CD4-positive, alpha-beta T cell treated with Interleukin-6 at 100 ng/mL for 8 hours (primary cell): Measurements from ENCODE around the gene CNTNAP3.
"Not testable (repeated sequence)": the region's sequence is repeated elsewhere in the genome, so short reads cannot be mapped to it uniquely, and the experiment has no call there.

Source experiments
- DNase-seq: peaks from one replicate; pipeline ENCODE4 v3.0.0-alpha.2; 2020; ENCODE audit warnings: mixed read lengths, low spot score

CNTNAP3 gene

DNA sequence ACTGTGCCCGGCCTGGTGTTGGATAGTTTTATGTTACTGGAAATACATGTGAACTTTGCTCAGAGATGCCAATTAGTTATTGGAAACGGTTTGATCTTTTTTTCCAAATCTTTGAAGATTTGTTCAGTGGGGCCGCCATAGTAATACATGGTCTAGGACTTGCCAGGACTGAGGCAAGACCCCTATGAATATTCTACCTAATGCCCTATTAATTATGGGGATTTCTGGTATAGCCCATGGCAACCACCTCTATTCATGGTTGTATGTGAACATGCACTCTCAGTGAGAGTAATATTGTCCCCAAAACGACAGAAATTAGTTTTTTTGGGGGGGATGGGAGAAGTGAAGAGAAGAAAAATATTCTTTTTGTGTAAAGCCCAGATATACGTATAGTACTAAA lies 220.3 kb downstream of the CNTNAP3 start:
- not testable (repeated sequence) for DNase-seq

DNA sequence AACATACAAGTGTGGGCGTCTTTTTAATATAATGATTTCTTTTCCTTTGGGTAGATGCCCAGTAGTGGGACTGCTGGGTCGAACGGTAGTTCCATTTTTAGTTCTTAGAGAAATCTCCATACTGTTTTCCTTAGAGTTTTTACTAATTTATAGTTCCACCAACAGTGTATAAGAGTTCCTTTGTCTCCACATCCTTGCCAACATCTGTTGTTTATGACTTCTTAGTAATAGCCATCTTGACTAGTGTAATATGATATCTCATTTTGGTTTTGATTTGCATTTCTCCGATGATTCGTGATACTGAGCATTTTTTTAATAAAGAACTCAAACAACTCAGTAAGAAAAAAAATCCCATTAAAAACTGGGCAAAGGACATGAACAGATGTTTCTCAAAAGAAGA lies 225.0 kb downstream of the CNTNAP3 start:
- not testable (repeated sequence) for DNase-seq

DNA sequence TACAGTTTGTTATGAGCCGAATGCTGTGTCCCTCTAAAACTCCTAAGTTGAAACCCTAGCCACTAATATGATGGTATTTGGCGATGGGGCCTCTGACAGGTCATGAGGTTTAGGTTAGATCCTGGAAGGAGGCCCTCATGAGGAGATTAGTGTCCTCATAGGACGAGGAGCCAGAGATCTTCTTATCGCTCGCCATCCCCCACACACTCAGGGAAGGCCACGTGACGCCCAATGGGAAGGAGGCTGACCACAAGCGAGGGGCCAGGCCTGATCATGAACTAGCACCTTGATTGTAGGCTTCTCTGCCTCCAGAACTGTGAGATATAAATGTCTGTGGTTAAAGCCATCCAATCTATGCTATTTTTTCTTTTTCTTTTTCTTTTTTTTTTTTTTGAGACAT lies 233.5 kb downstream of the CNTNAP3 start:
- not testable (repeated sequence) for DNase-seq

DNA sequence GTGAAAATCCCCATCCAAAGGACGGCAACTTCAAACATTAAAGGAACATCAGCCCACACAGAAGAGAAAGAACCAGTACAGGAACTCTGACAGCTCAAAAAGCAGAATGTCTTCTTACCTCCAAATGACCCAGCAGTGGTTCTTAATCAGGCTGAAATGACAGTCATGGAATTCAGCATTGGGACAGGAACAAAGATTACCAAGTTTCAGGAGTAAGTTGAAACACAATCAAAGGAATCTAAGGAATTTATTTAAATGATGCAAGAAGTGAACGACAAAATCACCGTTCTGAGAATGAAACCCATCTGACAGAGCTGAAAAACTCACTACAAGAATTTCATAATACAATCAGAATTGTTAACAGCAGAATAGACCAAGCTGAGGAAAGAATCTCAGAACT lies 241.1 kb downstream of the CNTNAP3 start:
- DNase-seq = not testable (repeated sequence)

DNA sequence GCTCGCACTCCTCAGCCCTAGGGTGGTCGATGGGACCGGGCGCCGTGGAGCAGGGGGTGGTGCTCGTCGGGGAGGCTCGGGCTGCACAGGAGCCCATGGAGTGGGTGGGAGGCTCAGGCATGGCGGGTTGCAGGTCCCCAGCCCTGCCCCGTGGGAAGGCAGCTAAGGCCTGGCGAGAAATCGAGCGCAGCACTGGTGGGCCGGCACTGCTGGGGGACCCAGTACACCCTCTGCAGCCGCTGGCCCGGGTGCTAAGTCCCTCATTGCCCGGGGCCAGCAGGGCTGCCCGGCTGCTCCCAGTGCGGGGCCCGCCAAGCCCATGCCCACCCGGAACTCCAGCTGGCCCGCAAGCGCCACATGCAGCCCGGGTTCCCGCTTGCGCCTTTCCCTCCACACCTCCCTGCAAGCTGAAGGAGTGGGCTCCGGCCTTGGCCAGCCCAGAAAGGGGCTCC lies 245.6 kb downstream of the CNTNAP3 start:
- not testable (repeated sequence) for DNase-seq

DNA sequence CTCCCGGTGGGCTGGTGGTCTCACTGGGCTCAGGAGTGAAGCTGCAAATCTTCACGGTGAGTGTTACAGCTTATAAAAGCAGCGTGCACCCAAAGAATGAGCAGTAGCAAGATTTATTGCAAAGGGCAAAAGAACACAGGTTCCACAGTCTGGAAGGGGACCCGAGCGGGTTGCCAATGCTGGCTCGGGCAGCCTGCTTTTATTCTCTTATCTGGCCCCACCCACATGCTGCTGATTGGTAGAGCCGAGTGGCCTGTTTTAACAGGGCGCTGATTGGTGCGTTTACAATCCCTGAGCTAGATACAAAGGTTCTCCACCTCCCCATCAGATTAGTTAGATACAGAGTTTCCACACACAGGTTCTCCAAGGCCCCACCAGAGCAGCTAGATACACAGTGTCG lies 246.2 kb downstream of the CNTNAP3 start:
- DNase-seq = not testable (repeated sequence)

DNA sequence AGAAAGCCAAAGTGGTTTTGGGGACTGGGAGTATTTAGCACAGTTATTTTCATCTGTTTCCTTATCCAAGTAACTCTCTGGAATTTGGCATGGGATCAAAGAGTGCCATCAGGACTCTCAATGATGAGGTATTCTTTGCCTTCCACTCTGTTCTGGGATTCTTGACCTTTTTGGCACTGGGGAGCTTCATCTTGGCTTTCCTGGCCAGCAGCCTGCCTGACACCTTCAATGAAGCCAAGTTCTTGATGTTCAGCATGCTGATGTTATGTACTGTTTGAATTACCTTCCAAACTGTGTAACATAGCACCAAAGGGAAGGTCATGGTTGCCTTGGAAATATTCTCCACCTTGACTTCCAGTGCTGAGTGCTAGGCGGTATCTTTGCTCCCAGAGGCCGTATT lies 248.8 kb downstream of the CNTNAP3 start:
- not testable (repeated sequence) for DNase-seq

DNA sequence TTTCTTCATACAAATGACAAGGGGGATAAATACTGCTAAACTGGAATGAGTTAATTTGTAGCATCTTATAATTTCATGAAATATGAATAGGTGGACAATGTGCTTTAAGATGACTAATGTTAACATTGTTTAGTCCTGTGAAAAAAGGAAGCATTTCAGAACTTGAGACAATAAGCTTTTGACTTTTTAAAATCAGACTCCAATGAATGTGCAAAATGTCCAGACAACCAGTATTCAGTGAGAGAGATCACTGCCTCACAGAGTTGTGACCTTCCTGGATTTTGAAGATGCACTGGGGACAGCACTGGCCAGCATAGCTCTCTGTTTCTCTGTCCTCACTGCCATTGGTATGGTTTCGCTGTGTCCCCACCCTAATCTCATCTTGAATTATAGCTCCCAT lies 249.7 kb downstream of the CNTNAP3 start:
- not testable (repeated sequence) for DNase-seq

DNA sequence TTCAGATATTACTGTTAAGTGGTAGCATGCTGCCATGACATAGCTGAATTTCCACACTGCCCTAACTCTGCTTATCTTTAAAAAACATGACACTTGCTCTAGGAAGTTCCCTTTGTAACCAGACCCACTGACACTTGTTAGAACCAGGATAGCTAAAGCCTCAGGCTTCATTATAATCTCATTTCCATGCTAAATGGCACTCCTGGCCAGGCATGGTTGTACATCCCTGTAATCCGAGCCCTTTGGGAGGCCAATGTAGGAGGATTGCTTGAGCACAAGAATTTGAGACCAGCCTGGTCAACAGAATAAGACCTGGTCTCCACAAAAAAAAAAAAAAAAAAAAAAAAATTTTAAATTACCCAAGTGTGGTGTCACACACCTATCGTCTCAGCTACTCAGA lies 254.1 kb downstream of the CNTNAP3 start:
- DNase-seq = not testable (repeated sequence)

DNA sequence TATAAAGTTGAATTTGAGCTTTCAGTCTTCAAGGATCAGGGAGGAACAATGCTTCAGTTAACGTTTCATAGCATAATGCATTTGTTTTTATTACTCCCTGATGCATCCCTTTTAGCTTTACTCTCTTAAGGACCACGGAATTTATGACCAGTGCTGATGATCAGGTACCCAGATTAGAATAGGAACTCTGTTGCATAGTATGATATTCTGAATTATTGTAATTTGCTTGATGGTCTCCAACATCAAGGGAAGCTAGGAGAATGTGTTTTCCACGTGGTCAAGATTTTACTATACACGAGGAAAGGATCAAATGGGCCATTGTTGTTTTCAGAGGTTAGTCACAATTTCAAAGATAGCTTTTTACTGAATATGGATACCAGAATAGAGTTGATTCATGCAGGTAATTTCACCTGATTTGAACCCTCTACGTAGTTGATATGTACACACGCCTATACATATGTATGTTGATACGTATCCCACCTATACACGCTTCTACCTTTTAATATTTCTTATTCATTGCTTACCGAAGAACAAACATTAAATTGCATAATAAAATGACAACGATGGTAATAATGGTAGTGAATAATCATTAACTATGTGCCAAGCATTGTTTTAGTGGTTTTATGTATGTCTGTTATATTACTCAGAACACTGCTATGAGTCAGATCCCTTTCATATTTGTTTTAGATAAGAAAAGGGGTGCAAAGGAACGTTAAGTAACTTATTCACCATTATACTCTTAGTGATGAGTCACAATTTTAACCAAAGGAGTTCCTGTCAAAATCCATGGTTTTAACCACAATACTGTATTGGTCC lies 257.6 kb downstream of the CNTNAP3 start:
- not testable (repeated sequence) for DNase-seq

DNA sequence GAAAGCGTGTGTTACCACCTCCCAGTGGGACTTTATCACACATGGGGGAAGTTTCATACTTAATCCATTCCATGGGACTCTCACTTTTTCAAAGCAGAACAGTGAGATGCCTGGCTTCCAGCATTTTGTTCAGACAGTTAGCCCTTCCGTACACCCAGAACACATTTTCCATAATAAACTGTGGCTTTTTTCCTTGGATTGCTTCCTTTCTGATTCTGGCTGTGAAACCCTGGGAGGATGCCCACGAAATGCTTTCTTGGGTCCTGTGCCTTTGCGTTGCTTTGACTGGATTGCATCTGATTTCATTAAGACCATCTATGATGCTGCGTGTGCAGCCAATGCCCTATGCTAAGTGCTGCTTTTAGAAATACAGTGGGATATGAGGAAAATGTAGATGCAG lies 259.1 kb downstream of the CNTNAP3 start:
- not testable (repeated sequence) for DNase-seq

DNA sequence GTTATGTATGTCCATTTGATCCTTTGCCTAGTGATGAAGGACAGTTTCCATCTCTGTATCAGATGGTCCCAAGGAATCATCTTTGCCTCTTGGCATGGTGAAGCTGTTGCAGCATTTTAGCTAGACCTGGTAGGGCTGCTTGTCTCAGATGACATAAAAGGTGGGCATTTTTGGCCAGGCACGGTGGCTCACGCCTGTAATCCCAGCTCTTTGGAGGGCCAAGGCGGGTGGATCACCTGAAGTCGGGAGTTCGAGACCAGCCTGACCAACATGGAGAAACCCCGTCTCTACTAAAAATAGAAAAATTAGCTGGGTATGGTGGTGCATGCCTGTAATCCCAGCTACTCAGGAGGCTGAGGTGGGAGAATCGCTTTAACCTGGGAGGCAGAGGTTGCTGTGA lies 259.8 kb downstream of the CNTNAP3 start:
- DNase-seq = not testable (repeated sequence)

DNA sequence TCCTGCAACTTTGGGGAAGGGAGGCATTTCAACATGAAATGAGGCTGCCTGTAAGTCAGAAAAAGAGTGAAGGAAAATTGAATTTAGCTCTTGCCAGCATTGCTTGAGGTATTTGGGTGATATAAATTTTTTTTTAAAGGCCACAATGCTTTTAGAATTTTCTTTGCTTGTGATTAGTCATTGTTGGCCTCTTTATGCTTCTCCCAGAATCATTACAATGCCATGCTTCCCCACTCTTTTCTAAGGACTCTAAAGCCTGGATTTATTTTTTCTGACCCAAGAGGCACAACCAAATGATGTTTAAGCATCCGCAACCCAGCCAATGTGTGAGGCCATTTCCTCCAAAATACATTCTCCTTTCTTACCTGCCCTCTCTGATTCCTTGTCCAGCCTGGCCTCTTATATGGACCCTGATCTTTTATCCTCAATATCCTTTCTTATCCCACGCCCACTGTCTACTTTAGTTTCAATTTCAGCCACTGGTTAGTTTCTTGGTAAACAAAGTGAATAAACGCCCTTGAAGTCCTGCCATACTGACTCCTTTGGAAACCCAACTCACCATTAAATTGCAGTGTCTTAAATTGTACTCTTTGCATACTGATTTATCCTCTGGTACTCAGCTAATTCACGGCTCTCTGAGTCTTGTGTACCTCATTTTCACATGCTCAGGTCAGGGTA lies 261.9 kb downstream of the CNTNAP3 start:
- DNase-seq = not testable (repeated sequence)
